HG03175 (cell line): ENCODE results near the gene LRRC7.

Experiments used
- ATAC-seq: cut with Tn5 transposase; IDR thresholded peaks from one replicate; pipeline ENCODE4 v1.9.1; 2021; ENCODE audit warnings: mild to moderate bottlenecking, moderate library complexity; ENCODE audit not compliant: unreplicated experiment

The LRRC7 gene

DNA sequence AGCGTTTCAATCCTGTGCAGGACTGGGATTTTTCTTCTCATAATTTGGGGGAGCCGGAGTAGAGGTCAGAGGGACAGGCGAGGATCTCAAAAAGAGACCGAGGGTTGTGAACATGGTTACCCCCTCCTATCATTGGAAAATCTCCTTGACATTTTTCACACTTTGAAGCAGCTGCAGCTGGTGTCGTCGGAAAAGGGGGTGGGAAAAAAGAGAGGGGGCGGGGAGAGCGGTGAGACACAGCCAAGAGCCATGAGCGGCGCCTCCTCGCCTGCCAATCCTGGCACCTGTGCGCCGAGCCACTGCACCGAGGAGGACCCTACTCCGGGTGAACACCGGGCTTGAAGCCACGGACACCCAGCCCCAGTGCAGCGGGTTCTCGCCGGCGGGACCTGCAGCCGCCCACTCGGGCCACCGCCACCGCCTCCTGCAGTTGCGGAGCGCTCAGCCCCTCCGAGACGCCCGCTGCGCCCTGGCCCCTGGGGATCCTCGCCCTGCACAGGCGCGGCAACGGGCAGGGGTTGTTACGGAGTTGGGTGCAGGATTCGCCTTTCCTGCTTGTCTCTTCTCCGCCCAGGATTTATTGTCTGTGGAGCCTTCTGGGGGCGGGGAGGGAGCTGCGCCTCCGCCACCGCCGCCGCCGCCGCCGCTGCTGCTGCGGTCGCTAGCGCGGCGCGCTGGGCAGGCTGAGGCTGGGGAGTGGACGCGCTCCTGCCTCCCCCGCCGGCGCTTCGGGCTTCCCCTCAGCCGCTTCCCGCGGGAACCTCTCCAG, at the start of gene LRRC7:
Gene LRRC7, plus strand, starts transcription at position 271 of the 769 bp plus-strand sequence. CDS start 718 bp downstream, outside the sequence.
- no peak for ATAC-seq

DNA sequence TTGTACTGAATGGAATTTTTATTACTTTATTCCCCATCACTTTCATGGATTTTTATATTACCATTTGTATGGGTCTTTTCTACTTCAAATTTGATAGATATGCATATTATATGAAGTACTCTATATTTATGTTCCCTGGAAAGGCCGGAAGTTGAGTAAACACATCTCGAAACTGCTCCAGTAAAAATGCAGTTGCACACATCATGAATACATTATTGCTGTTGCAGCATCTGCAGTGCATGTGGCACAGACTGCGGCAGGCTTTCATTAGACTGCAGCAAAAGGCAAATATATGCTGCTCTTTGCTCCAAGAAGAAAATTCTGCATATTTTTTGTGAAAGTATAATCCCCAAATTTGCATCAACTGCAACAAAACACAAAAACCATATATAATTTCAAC, 48.7 kb upstream of the LRRC7 start:
- ATAC-seq, result no peak

DNA sequence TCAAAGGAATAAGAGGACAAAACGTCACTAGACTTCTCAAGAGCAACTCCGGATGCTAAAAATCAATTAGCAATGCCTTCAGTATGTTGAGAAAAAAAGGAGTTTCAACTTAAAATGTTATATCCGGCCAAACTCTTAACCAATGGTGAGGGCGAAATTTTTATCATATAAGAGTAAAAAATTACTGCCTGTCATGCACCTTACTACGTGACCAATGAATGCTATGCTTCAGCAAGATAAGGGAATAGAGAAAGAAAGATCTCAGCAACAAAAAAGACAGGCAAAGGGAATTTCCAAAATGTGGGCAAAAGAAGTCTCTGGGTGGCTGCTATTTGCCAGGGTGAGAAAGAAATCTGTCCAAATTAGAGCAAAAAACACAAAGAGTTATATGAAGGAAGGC, 47.4 kb upstream of the LRRC7 start:
- no peak for ATAC-seq

DNA sequence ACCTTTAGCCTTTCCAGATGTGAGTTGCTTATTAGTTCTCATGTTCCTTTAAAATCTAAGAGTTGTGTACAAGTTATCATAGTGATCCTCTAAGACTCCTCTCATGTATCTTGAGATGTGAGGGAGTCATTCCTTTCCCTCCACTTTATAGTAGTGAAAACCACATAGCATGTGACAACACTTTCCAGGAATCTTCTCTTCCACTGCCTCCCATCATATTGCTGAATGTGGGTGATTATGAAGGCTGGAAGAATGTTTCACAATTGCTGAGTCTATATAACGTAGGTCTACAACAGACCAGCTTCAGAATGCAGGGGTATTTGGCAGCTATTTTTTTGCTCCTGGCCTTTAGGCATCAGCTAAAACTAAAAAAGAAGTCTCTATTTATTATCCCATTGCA, 44.7 kb upstream of the LRRC7 start:
- ATAC-seq, result no peak

DNA sequence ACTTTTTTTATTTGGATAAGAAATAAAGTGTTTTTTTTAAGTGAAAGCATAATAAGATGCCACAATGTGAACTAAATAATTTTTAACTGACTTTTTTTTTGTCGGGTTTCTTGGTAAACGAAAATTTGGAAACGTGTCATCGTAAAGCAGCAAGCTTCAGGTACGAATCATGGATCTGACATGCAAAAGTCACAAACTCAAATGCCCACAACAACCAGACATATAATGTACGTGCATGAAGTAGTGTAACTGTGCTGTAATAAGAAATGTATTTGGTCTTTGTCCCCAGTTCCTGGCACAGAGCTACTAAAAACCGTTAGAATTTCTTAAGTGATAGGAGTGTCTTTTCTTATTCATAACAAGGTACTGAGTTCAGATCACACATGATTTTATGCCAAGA, 44.3 kb upstream of the LRRC7 start:
- ATAC-seq, result no peak

DNA sequence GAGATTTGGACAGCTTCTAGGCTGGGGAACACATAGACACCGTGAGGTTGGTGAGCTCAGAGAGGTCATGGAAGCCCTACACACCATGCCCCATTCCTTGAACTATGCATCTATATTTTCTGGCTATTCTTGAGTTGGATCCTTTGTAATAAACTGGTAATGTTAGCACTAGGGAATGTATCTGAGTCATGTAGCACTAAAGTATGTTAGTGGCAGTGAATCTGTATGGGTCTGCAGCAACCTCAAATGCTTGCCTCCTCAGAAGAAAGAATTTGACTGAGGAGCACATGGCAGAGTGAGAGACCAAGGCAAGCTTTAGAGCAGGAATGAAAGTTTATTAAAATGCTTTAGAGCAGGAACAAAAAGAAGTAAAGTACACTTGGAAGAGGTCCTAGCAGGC, 43.7 kb upstream of the LRRC7 start:
- ATAC-seq, result no peak

DNA sequence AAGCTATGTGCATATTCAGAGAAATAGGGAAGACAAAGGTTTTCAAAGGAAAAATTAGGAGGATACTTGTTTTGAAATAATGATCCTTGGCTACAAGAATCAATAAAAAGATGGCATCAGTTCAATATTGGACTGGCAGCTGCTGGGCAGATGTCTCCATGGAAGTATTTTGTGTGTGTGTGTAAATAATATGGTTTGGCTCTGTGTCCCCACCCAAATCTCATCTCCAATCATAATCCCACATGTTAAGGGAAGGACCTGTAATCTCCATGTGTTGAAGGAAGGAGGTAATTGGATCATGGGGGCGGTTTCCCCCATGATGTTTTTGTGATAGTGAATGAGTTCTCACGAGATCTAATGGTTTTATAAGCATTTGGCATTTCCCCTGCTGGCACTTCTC, 40.4 kb upstream of the LRRC7 start:
- ATAC-seq, result no peak

DNA sequence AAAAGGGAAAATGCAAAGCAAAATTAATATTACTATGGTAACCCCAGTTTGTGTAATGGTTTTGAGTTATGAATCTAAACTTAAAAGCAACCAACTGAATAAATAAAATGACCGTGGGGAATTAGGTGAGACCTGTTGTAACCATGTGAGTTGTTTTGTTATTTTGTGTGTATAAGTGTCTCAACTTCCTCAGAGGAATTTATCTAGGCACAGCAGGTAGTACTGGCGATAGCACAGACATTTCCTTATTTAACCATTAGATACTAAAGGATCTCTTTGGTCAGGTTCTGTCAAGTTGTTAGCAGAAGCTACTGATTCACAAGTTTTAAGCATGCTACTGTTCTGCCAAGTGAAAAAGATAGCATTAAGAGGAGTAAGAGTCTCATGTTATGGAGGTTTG, 39.3 kb upstream of the LRRC7 start:
- ATAC-seq, result no peak

DNA sequence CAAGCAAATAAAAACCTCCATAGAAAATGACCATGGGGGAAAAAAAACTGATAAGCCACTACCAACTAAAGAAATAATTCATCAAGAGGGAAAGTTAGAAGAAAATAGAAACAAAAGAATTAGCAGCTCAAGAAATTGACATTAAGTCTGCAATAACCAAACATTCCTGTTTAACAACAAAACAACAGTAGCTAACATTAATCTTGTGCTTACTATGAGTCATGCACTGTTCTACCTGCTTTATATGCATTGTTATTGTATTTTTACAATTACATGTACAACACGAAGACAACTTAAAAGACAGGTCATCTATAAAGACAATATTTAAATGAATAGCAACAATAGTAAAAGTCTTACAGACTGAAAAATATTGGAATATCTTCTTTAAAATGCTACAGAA, 34.4 kb upstream of the LRRC7 start:
- ATAC-seq, result no peak

DNA sequence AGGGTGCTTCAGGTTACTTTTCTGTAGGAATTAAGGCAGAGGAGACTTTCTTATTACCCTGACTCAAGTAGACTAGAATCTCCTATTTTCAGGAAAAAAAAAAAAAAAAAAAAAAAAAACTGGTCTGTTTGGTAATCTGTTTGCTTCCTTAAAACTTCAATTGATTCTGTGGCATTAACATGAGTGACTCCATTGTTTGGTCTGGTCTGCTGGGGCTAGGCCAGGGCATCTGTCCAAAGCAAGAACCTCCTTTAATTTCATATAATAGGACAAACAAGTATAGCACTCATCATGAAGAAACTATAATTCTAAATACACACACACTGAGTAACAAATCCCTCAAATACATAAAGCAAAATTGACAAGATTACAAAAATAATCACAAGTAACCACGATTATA, 32.9 kb upstream of the LRRC7 start:
- no peak for ATAC-seq

DNA sequence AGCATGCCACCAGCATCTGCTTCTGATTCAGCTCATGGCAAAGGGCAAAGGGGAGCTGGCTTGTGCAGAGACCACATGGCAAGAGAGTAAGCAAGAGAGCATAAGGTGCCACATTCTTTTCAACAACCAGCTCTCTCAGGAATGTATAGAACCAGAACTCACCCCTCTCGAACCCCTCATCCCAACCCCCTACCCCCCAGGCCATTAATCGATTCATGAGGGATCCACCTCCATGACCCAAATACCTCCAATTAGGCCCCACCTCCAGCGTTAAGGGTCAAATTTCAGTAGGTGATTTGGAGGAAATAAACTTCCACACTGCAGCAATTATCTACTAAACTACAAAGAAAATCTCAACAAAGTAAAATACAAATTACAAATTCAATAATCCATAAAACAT, 32.2 kb upstream of the LRRC7 start:
- ATAC-seq, result no peak

DNA sequence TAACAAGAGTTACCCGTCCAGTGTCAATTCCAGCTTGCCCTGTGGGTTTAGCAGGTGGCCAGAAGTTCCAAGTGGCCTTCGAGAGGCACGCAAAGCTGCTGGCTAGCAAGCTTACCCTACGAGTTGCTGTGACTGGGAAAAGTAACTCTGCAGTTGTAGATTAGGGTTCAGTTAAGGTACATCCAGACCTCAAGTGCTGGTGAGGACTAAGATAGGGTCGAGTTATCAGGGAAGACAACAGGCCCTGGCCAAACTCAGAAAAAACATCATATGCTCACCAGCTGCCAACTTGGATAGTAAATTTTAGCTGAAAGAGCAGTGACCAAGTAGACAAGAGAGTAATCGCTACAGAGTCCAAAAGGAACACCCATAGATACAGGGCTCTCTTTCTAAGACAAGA, 27.7 kb upstream of the LRRC7 start:
- ATAC-seq, result no peak

DNA sequence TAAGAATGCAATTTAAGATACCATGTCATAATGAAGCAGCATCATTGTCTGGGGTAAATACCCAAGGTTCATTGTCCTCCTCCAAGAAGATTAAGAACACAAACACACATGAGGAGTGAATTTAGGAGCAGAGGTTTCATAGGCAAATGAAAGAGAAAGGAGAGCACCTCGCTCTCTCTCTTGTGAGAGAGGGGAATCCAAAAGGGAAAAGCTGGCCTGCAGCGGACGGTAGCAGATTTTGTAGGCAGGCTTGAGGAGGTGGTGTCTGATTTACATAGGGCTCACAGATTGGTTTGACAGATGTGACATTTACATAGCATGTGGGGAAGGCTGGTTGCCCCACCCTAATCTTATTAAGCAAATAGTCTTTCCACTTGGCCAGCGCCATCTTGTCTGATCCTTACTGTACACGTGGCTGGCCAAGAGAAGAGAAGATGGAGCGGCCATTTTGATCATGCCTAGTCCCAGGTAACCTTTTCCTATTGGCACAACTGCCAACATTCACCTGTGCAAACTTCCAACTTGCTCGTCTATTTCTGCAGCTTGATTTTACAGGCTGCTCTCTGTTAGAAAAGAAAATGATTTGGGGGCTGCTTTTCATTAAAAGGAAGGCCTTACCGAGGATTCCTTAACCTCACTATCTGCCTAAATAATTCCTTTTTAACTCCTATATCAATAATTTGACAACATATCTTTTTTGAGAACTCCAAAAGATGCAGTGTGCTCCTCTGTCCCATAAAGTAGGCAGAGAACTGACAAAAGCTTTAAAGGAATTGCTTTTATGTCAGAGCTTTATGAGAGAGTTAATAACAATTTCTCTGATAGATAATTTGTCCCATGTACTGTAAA, 16.0 kb upstream of the LRRC7 start:
- ATAC-seq, result no peak

DNA sequence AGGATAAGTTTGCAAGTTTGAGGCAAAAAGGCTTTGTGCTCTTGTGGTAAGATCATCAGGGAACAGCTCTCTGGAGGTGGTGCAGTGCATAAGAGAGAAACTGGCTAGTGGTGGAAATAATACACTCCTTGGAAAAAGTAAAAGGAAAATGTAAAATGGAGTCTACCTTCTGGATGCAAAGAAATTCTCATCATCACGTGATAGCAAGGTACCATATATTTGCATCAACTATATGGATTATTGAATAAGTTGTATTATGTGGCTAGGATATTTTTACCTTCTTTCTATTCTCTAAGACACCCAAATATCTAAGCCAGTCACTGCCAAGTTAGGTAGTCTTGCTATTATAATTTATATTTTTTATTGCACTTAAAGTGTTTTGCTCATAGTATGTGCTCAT, 14.0 kb upstream of the LRRC7 start:
- ATAC-seq, result no peak

DNA sequence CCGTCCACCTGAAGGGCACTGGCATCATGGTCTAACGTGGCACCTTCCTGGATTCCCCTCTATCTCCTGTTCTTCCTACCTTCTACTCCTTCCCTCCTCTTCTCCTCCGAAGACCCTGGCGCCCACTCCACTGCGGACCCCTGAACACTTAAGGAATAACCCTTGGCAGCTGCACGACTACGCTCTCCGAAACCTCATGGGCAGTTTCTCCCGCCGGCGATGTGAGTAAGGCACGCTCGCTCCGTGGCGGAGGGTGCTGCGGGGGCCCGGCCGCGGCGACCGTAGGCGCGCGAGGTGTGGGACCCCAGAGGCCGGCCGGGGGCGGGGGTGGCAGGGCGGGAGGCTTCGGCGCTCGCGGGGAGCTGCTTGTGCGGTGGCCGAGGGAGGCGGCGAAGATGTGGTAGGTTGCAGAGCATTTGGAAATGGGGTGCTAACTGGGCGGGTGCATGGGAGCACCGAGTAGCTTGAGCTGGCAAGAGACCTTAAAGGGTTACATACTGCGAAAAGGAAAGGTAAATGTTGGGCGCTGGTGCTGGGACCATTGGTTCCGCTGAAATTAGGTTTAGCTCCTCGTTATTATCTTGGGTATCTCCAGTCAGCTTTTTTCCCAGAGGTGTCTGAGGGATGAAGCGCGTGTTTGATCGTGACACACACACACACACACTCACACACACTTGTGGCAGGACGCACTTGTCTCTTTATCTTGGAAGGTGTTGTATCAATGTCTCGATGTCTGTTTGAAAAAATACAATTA, 876 bp downstream of the LRRC7 start:
- ATAC-seq, result no peak

DNA sequence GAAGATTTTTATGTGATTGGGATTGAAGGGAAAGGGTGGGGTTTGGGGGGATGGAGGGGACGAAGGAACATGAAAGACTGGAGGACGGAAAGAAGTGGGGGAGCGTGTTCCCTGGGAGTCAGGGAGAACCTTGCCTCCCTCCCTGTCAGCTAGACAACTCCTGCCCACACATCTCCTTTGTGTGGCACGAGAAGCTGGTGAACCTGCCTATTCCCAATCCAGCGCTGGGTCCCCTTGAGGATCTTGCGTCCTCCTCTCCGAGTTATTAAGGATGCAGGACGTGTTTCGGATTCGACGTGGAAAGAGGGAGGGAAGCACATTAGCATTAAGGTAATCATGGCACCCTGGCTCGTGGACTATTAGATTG, 1.4 kb downstream of the LRRC7 start:
- no peak for ATAC-seq

DNA sequence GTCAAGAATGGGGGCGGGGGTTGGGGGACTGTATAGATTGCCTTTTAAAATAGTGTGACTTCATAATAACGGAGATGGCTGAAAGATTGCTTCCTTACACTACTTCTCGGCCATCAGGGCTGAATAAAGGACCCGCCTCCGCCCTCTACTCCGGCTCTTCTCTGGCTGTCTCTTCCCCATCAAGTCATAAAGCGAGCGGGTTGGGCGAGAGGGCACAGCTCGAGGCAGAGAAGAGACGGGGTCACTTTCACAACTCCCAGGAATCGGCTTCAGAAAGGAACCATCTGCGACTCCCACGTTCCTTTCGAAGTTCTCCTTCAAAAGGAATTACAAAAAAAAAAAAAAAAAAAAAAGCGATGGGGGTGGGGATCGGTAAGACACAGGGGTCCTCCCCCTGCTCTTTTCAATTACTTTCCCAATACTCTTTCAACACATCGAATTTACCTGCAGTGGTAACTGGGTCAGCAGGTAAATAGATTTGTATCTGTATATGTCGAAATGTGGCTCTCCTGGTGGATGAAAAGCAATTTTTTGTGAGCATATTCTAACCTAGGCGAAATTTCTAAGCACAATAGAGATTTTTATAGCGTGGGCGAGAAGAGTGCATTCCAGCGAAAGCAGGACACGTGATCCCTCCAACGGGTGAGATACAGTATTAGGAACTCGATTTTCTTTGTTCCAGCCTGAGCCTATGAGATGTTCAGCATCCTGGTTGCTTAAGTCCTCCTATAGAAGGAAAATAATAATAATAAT, 2.0 kb downstream of the LRRC7 start:
- no peak for ATAC-seq

DNA sequence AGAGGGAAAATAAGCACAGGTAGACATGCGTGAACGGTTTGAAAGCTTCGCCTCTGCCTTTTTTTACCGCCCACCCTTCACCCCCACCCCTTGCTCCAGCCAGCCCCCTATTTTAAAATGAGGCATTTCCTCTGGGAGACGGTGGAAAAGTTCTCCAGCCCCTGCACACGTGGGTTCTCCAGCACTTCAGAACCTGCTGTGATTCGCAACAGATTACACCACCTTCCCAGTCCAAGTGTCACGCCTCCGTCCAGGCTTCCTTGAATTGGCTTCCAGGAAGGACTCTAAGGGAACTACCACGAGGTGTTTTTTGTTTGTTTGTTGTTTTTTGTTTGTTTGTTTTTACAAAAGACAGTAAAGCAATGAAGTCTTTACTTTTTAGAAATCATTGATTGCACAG, 2.6 kb downstream of the LRRC7 start:
- no peak for ATAC-seq

DNA sequence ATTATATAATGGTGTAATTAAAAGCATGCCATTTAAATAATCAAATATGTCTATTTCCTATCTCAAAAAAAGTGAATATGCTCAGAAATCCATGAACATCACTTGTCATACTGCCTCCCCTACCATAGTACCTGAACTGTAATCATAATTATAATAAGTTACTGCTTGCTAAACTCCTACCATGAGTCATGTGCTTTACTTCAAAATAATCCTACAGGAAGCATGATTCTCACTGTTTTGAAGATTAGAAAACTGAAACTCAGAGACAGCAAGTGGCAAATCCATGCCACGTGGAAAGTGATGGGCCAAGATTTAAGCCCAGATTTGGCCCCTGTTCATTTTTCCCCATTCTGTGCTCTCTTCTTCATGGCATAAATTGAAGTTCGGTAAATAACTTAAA, 5.2 kb downstream of the LRRC7 start:
- no peak for ATAC-seq

DNA sequence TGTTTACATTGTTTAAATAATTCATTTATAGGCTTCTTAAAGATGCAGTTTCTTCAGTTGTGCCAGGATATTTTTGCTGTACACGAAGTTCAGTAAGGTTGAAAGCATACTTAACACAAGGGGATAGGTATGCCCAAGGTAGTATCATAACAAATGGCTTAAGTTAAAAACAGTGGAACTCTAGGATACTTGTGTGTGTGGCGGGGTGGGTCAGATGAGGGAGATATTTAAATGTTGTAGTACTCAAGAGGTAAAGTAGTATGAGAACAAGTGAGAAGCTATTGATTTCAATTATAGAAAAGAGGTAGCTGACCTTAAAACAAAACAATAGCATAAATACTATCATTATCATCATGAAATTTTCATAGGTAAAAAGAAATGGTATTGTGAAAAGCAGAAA, 6.2 kb downstream of the LRRC7 start:
- ATAC-seq, result no peak

DNA sequence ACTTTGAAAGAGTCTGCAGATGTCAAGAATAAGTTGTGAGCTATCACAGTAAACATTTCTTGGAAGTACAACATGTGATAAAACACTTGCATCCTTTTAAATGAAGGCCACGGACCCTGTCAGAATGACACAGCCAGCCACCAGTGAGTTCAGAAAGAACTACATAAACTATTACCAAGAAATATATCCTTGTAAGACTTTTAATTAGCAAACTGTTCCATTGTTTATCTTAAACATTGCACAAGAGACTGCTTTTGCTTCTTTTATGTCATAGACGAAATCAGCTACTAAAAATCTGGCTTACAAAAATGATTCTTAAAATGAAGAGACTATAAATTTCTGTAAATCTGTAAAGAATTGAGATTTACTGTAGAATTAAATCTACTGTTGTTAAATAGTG, 17.9 kb downstream of the LRRC7 start:
- ATAC-seq, result no peak
